Astrocyte (in vitro differentiated cells and primary cell): ENCODE results near the gene LRBA. TPM values are rescaled to one million over a fixed set of nuclear protein-coding genes. Genes with fewer than 3 reads are reported as not detected.

ENCODE experiments used
- DNase-seq: peaks from one replicate; pipeline ENCODE4 v3.0.0-alpha.2; 2010; ENCODE audit warnings: low read depth
- FAIRE-seq: peaks from 2 replicates; lab custom pipeline; 2011; peaks lifted over from hg19 to GRCh38; lab: Jason Lieb, UNC
- H2AFZ ChIP-seq: 2 replicates; pipeline ENCODE4 v1.6.0; 2012; ENCODE audit warnings: low read depth, low read length, inconsistent platforms
- H3K27ac ChIP-seq: 2 replicates; pipeline ENCODE4 v1.5.1; 2011; ENCODE audit warnings: low read depth, low read length, inconsistent platforms
- H3K27me3 ChIP-seq: 2 replicates; pipeline ENCODE4 v1.6.0; 2011; ENCODE audit warnings: low read length, inconsistent platforms; ENCODE audit not compliant: insufficient read depth
- H3K36me3 ChIP-seq: 2 replicates; pipeline ENCODE4 v1.5.1; 2011; ENCODE audit warnings: low read length, inconsistent platforms; ENCODE audit not compliant: insufficient read depth
- H3K4me1 ChIP-seq: 2 replicates; pipeline ENCODE4 v1.5.1; 2011; ENCODE audit warnings: low read length, inconsistent platforms; ENCODE audit not compliant: insufficient read depth
- H3K4me2 ChIP-seq: 2 replicates; pipeline ENCODE4 v1.6.0; 2012; ENCODE audit warnings: low read length, inconsistent platforms
- H3K4me3 ChIP-seq: 2 replicates; pipeline ENCODE4 v1.5.1; 2011; ENCODE audit warnings: low read depth, mild to moderate bottlenecking, low read length, inconsistent platforms; ENCODE audit not compliant: insufficient read depth
- H3K79me2 ChIP-seq: 2 replicates; pipeline ENCODE4 v1.6.0; 2012; ENCODE audit warnings: mild to moderate bottlenecking, low read length, inconsistent platforms; ENCODE audit not compliant: insufficient read depth
- H3K9ac ChIP-seq: 2 replicates; pipeline ENCODE4 v1.6.0; 2012; ENCODE audit warnings: mild to moderate bottlenecking, low read length, inconsistent platforms
- H3K9me3 ChIP-seq: 2 replicates; pipeline ENCODE4 v1.5.1; 2012; ENCODE audit warnings: low read depth, mild to moderate bottlenecking, low read length, inconsistent platforms; ENCODE audit not compliant: insufficient read depth
- H4K20me1 ChIP-seq: 2 replicates; pipeline ENCODE4 v1.6.0; 2012; ENCODE audit warnings: low read length, inconsistent platforms; ENCODE audit not compliant: insufficient read depth
- H3K27ac Mint-ChIP-seq: one replicate; pipeline ENCODE4 v1.8.0; 2021; ENCODE audit warnings: mild to moderate bottlenecking, mixed read lengths; ENCODE audit not compliant: unreplicated experiment
- H3K27me3 Mint-ChIP-seq: one replicate; pipeline ENCODE4 v1.8.0; 2021; ENCODE audit warnings: low read depth, mixed read lengths; ENCODE audit not compliant: unreplicated experiment
- H3K36me3 Mint-ChIP-seq: one replicate; pipeline ENCODE4 v1.8.0; 2021; ENCODE audit warnings: low read depth, mixed read lengths; ENCODE audit not compliant: unreplicated experiment
- H3K4me1 Mint-ChIP-seq: one replicate; pipeline ENCODE4 v1.8.0; 2021; ENCODE audit warnings: low read depth, mixed read lengths; ENCODE audit not compliant: unreplicated experiment
- H3K4me3 Mint-ChIP-seq: one replicate; pipeline ENCODE4 v1.8.0; 2021; ENCODE audit warnings: mild to moderate bottlenecking, moderate library complexity, mixed read lengths; ENCODE audit not compliant: unreplicated experiment
- H3K9me3 Mint-ChIP-seq: one replicate; pipeline ENCODE4 v1.8.0; 2021; ENCODE audit warnings: mild to moderate bottlenecking, mixed read lengths; ENCODE audit not compliant: unreplicated experiment
- CTCF ChIP-seq: IDR thresholded peaks from 2 replicates; pipeline ENCODE4 v1.5.1; 2011; ENCODE audit warnings: low read depth, mild to moderate bottlenecking, inconsistent platforms, low read length, moderate library complexity; ENCODE audit not compliant: insufficient read depth
- EZH2 ChIP-seq: IDR thresholded peaks from 2 replicates; pipeline ENCODE4 v1.6.1; 2012; ENCODE audit warnings: mild to moderate bottlenecking, low read length, inconsistent platforms; ENCODE audit not compliant: insufficient read depth
- total RNA-seq: library from RNA; stranded (reverse); gene quantifications from 2 replicates; pipeline ENCODE4 v1.2.1, GENCODE V29; 2021

LRBA gene
- total RNA-seq, 1 donor from 2014 or later, result 25.3 TPM

DNA sequence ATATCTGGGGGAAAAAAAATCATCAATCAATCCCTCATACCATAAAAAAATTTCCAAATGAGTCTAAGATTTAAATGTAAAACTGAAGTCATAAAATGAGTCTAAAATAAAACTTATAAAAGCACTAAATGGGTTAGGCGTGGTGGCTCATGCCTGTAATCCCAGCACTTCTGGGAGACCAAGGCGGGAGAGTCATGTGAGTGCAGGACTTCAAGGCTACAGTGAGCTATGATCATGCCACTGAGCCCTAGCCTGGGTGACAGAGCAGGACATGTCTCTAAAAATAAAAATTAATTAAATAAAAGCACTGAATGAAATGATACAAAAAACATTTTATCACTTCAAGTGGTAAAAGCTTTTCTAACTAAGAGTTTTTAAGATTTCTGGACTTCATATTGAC lies 83.3 kb downstream of the LRBA start:
- no peak overlapping the region for H3K27ac Mint-ChIP-seq
- no peaks in the 10 kb centered on the region for H3K27me3 Mint-ChIP-seq
- DNase-seq (no peak), FAIRE-seq (no peak)
- no peak overlapping the region for H3K4me3 Mint-ChIP-seq
- Histone ChIP-seq H4K20me1 (no peaks in the 10 kb centered on the region), H3K36me3 (no peaks in the 10 kb centered on the region), H3K4me3 (no peak overlapping the region), H2AFZ (no peak overlapping the region), H3K9me3 (no peaks in the 10 kb centered on the region), H3K27ac (no peak overlapping the region), H3K9ac (no peak overlapping the region), H3K27me3 (no peaks in the 10 kb centered on the region), H3K79me2 (no peaks in the 10 kb centered on the region), H3K4me1 (no peaks in the 10 kb centered on the region), H3K4me2 (no peak overlapping the region)
- H3K9me3 Mint-ChIP-seq, result no peaks in the 10 kb centered on the region
- H3K4me1 Mint-ChIP-seq, result no peaks in the 10 kb centered on the region
- H3K36me3 Mint-ChIP-seq, result peaks cover 2% of the 10 kb centered on the region
- no peak for TF ChIP-seq EZH2
- no peak for TF ChIP-seq CTCF

DNA sequence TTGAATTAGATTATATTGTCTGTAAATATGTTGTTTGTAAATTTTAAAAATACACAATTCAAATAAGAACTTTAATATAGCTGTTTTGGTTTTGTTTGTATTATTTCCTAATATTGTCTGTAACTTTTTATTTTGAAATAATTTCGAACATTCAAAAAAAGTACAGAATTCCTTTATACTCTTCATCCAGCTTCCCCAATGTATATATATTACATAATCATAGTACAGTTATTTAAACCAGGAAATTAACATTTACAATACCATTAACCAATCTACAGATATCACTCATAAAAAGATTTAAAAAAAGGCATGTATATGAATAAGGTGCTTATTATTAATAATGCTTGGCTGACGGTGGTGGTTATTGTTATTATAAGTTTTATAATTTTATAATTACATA lies 84.1 kb downstream of the LRBA start:
- DNase-seq, result no peak
- no peak for FAIRE-seq

More for the DNA sequence above, 84.1 kb downstream of the LRBA start:
- H4K20me1 ChIP-seq, result no peaks in the 10 kb centered on the region
- Mint-ChIP-seq H3K27me3 (no peaks in the 10 kb centered on the region), H3K4me3 (no peak overlapping the region), H3K4me1 (no peaks in the 10 kb centered on the region), H3K9me3 (no peaks in the 10 kb centered on the region), H3K27ac (no peak overlapping the region), H3K36me3 (peaks cover 5% of the 10 kb centered on the region)
- no peaks in the 10 kb centered on the region for H3K27me3 ChIP-seq
- H2AFZ ChIP-seq, result no peak overlapping the region
- TF ChIP-seq EZH2 (no peak), CTCF (no peak)
- no peaks in the 10 kb centered on the region for H3K79me2 ChIP-seq
- no peaks in the 10 kb centered on the region for H3K36me3 ChIP-seq
- no peak overlapping the region for H3K27ac ChIP-seq
- H3K9me3 ChIP-seq, result no peaks in the 10 kb centered on the region
- no peak overlapping the region for H3K4me2 ChIP-seq
- no peaks in the 10 kb centered on the region for H3K4me1 ChIP-seq
- H3K4me3 ChIP-seq, result no peak overlapping the region
- H3K9ac ChIP-seq, result no peak overlapping the region
